Tibial artery (tissue), 4 donors: Measurements from ENCODE around the gene PRR33.
A peak's percentile ranks its signal among the peaks of the same experiment; 100 is the strongest.

Source experiments
- DNase-seq, 2 donors: peaks; one replicate each; pipeline ENCODE4 v3.0.0-alpha.2; 2019
- H3K27ac ChIP-seq, 2 donors: fragments of 200-600 bp; sonication (generic) in 1 of 2; 1 replicate in 1 of 2; 2 replicates in 1 of 2; pipeline ENCODE4 v1.5.1; 2018 to 2019; ENCODE audit warnings: mild to moderate bottlenecking in 1 of 2
- H3K27me3 ChIP-seq, 2 donors: fragments of 200-600 bp; sonication (generic) in 1 of 2; one replicate each; pipeline versions ENCODE4 v1.5.1 to v1.6.0; 2016 to 2019
- H3K36me3 ChIP-seq, 3 donors: fragments of 200-600 bp; sonication (generic) in 2 of 3; one replicate each; pipeline ENCODE4 v1.5.1; 2016 to 2019; ENCODE audit warnings: mild to moderate bottlenecking in 2 of 3
- H3K4me1 ChIP-seq, 4 donors: fragments of 200-600 bp; sonication (generic) in 2 of 4; 1 replicate in 3 of 4; 2 replicates in 1 of 4; pipeline ENCODE4 v1.5.1; 2016 to 2019
- H3K4me3 ChIP-seq, 2 donors: fragments of 200-600 bp; sonication (generic) in 1 of 2; 1 replicate in 1 of 2; 2 replicates in 1 of 2; pipeline ENCODE4 v1.5.1; 2018 to 2019; ENCODE audit warnings: mild to moderate bottlenecking in 2 of 2
- H3K9me3 ChIP-seq, 3 donors: fragments of 200-600 bp; sonication (generic) in 1 of 3; one replicate each; pipeline ENCODE4 v1.5.1; 2016 to 2019
- intact Hi-C: fragments of 100-400 bp; cut with DNase I; formaldehyde crosslinking; loops from one replicate; pipeline ENCODE4 v1.15.0; 2023; ENCODE audit warnings: low total_unique reads
- TF ChIP-seq, protein P1 (sequence below), 2 experiments: fragments of 200-600 bp in 1 of 2; fragments of 450-650 bp in 1 of 2; IDR thresholded peaks; one replicate each; pipeline ENCODE4 v1.5.1; 2017 to 2019; ENCODE audit warnings: antibody characterized with exemption in 2 of 2, mild to moderate bottlenecking in 1 of 2, moderate library complexity in 1 of 2

The PRR33 gene

DNA sequence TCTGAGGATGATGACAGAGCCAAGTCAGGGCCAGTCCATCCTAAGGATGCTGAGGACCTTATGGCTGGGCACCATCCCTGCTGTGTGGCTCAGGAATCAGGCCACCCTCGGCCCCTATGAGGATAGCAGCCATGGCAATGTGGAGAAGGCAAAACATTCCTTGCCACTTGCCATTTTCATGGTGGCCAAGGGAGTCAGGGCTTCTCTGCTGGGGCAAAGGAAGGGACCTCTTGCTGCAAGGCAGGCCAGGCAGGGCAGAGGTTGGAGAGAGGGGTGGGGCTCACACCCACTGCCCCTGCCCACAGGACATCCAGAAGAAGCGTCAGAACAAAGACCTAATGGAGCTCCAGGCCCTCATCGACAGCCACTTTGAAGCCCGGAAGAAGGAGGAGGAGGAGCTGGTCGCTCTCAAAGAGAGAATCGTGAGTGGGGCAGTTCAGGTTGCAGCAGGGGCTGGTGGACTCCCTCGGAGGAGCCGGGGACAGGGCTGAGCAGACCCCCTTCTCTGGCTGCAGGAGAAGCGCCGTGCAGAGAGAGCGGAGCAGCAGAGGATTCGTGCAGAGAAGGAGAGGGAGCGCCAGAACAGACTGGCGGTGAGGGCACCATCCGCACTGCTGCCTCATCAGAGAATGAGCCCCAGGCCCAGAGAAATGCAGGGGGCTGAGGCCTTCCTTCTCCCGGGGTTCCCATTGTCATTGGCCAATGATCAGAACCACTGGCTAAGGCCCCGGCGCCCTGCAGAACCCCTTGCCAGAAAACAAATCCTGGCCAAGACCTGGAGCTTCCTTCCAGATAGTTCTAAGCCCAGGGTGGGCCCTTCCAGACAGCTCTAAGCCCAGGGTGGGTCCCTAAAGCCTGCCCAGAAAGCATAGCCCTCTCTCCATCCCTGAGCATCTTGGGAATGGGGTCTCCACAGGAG, 42.0 kb upstream of the PRR33 start:
- intact Hi-C loops, result no loop called here
- H3K27ac ChIP-seq, result no peak overlapping the region

GRCh38 chr11:1932681-1933080, 41.0 kb upstream of the PRR33 start:
- Histone ChIP-seq H3K27ac (no peak overlapping the region), H3K36me3 (no peaks in the 10 kb centered on the region), H3K27me3 (peaks cover 0 to 6% of the 10 kb centered on the region in 2 donors), H3K4me3 (no peak overlapping the region), H3K9me3 (no peaks in the 10 kb centered on the region), H3K4me1 (peaks cover 0 to 12% (median 5%) of the 10 kb centered on the region in 4 donors)
- intact Hi-C loops, result no loop called here
- no peak for DNase-seq
- TF ChIP-seq, protein P1, sequence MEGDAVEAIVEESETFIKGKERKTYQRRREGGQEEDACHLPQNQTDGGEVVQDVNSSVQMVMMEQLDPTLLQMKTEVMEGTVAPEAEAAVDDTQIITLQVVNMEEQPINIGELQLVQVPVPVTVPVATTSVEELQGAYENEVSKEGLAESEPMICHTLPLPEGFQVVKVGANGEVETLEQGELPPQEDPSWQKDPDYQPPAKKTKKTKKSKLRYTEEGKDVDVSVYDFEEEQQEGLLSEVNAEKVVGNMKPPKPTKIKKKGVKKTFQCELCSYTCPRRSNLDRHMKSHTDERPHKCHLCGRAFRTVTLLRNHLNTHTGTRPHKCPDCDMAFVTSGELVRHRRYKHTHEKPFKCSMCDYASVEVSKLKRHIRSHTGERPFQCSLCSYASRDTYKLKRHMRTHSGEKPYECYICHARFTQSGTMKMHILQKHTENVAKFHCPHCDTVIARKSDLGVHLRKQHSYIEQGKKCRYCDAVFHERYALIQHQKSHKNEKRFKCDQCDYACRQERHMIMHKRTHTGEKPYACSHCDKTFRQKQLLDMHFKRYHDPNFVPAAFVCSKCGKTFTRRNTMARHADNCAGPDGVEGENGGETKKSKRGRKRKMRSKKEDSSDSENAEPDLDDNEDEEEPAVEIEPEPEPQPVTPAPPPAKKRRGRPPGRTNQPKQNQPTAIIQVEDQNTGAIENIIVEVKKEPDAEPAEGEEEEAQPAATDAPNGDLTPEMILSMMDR (IDR thresholded peaks at IDR 0.05), result no peak

More for the DNA sequence above, 42.0 kb upstream of the PRR33 start:
- Histone ChIP-seq H3K36me3 (no peaks in the 10 kb centered on the region), H3K4me1 (peaks cover 0 to 12% (median 6%) of the 10 kb centered on the region in 4 donors), H3K27me3 (peaks cover 0 to 16% of the 10 kb centered on the region in 2 donors), H3K4me3 (no peak overlapping the region), H3K9me3 (no peaks in the 10 kb centered on the region)
- no peak for DNase-seq
- TF ChIP-seq, protein P1 (IDR thresholded peaks at IDR 0.05), result no peak

- intact Hi-C loops, result no loop called here
- no peaks in the 10 kb centered on the region for H3K36me3 ChIP-seq
- peak overlapping the region in 1 of 2 donors; percentile 12 for H3K27ac ChIP-seq
- no peaks in the 10 kb centered on the region for H3K9me3 ChIP-seq
- TF ChIP-seq, protein P1 (IDR thresholded peaks at IDR 0.05), result no peak
- no peaks in the 10 kb centered on the region for H3K27me3 ChIP-seq
- H3K4me3 ChIP-seq, result no peak overlapping the region
- peaks cover 0 to 12% (median 5%) of the 10 kb centered on the region in 4 donors for H3K4me1 ChIP-seq
- no peak for DNase-seq
These were observed 40.4 kb upstream of the PRR33 start for GRCh38 chr11:1932105-1932480.

GRCh38 chr11:1931341-1932104, 39.8 kb upstream of the PRR33 start:
- no peaks in the 10 kb centered on the region for H3K27me3 ChIP-seq
- H3K4me1 ChIP-seq, result peaks cover 0 to 12% (median 5%) of the 10 kb centered on the region in 4 donors
- intact Hi-C loops, result no loop called here
- H3K4me3 ChIP-seq, result no peak overlapping the region
- H3K36me3 ChIP-seq, result no peaks in the 10 kb centered on the region
- peak overlapping the region in 1 of 2 donors; percentile 12 for H3K27ac ChIP-seq
- peak; percentile 41 to 78 for DNase-seq
- TF ChIP-seq, protein P1 (IDR thresholded peaks at IDR 0.05), result no peak
- H3K9me3 ChIP-seq, result no peaks in the 10 kb centered on the region

DNA sequence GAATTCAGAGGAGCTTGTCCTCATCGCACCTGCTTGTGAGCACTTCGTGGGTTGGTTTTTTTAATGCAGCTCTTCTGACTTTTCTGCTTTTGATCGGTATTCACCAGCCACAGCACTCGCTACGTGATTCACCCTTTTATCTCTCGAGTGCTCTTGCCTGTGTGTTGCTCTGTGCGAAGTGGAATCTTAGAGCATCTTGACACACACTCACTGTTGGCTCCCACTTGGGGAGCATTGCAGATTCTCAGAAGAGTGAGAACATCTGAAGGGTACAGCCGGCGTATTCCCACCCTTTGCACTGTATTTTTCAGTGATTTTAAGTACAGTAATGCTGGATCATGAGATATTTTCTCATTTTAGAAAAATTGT, 38.8 kb upstream of the PRR33 start:
- H3K4me1 ChIP-seq, result peaks cover 0 to 12% (median 5%) of the 10 kb centered on the region in 4 donors
- TF ChIP-seq, protein P1 (IDR thresholded peaks at IDR 0.05), result no peak
- H3K27me3 ChIP-seq, result no peaks in the 10 kb centered on the region
- no peaks in the 10 kb centered on the region for H3K9me3 ChIP-seq
- DNase-seq, result no peak
- intact Hi-C loops, result no loop called here
- H3K4me3 ChIP-seq, result no peak overlapping the region
- H3K27ac ChIP-seq, result peak overlapping the region in 1 of 2 donors; percentile 12
- no peaks in the 10 kb centered on the region for H3K36me3 ChIP-seq
